Stimulated activated naive CD8-positive, alpha-beta T cell treated with anti-CD3 and anti-CD28 coated beads, Interleukin-15, amount 100 ng/mL, for 72 hours (primary cell): ENCODE results near the gene SPRR4.

Experiments used
- ATAC-seq: fragments of 150-1000 bp; cut with Tn5 transposase; 2 replicates; pipeline ENCODE4 v1.10.0; 2021; ENCODE audit warnings: mild to moderate bottlenecking, moderate library complexity
- DNase-seq, 2 donors: peaks; one replicate each; pipeline ENCODE4 v3.0.0; 2021 to 2022
- H3K27ac Mint-ChIP-seq, 2 donors: one replicate each; pipeline ENCODE4 v1.8.0; 2022; ENCODE audit warnings: mild to moderate bottlenecking in 2 of 2, mixed read lengths in 2 of 2, moderate library complexity in 2 of 2
- H3K27me3 Mint-ChIP-seq: one replicate; pipeline ENCODE4 v1.8.0; 2022; ENCODE audit warnings: mixed read lengths
- H3K4me1 Mint-ChIP-seq: one replicate; pipeline ENCODE4 v1.8.0; 2022; ENCODE audit warnings: mild to moderate bottlenecking, mixed read lengths
- H3K4me3 Mint-ChIP-seq, 2 donors: one replicate each; pipeline ENCODE4 v1.8.0; 2022; ENCODE audit warnings: mild to moderate bottlenecking in 2 of 2, mixed read lengths in 2 of 2, moderate library complexity in 1 of 2
- H3K9me3 Mint-ChIP-seq, 2 donors: one replicate each; pipeline ENCODE4 v1.8.0; 2022; ENCODE audit warnings: mixed read lengths in 2 of 2

SPRR4 gene

DNA sequence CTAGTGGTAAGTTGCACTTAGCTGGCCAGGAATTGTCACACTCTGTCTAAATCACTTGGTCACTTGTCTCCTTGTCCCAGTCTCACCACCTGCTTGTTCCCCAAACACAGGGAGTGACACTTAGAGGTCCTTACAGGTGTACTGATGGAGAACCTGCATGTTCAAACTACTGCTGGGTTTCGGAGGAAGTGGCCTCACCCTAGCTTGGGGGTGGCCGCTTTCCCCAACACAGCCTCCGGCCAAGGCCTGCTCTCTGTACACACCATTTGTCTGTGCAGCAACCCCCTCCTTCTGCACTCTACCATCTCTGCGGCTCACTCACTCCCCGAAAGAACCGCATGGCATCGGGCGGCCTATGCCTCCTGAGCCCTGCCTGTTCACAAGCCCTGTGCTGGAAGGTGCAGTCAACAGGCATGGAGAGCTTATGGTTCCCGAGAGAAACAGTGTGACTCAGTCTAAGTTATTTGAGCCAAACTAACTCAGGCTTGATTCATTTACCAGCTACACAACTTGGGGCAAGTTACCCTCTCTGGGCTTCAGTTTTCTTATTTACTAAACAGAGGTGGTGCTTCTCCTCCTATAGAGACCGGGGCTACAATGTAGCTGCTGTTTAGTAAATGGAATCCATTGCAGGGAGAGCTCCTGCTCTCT lies 10.5 kb upstream of the SPRR4 start:
- Mint-ChIP-seq H3K9me3 (no peaks in the 10 kb centered on the region), H3K4me3 (no peak overlapping the region), H3K27ac (no peak overlapping the region), H3K27me3 (peaks cover 16% of the 10 kb centered on the region), H3K4me1 (no peaks in the 10 kb centered on the region)
- DNase-seq = no peak
- no peak for ATAC-seq

DNA sequence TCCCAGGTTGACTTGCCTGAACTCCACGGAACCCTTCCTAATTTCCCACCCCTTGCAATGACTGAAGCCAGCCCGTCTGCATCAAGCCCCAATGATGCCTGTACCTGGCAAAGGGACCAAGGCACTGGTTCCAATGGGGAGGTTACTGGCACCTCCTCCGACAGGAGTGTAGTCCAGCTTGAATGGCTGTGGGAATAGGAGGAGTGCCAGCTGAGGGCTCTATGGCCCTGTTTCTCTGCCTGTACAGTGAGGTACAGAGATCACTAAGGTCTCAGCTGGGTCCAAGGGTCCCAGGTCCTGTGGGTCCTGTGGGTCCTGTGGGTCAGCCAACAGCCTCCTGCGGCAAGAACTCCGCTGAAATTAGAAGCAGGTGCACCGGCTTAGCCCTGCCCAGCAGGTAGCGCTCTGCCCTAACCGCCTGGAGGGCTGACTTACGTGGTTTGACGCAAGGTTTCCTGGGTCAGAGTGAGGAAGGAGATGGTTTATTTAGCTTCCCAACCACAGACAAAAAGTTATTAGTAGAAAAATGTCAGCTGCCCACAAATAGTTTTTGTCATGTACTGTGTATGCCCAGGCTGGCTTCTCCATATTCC lies 9.9 kb upstream of the SPRR4 start:
- Mint-ChIP-seq H3K27me3 (peaks cover 16% of the 10 kb centered on the region), H3K4me1 (no peaks in the 10 kb centered on the region), H3K27ac (no peak overlapping the region), H3K4me3 (no peak overlapping the region), H3K9me3 (no peaks in the 10 kb centered on the region)
- DNase-seq (no peak), ATAC-seq (no peak)

DNA sequence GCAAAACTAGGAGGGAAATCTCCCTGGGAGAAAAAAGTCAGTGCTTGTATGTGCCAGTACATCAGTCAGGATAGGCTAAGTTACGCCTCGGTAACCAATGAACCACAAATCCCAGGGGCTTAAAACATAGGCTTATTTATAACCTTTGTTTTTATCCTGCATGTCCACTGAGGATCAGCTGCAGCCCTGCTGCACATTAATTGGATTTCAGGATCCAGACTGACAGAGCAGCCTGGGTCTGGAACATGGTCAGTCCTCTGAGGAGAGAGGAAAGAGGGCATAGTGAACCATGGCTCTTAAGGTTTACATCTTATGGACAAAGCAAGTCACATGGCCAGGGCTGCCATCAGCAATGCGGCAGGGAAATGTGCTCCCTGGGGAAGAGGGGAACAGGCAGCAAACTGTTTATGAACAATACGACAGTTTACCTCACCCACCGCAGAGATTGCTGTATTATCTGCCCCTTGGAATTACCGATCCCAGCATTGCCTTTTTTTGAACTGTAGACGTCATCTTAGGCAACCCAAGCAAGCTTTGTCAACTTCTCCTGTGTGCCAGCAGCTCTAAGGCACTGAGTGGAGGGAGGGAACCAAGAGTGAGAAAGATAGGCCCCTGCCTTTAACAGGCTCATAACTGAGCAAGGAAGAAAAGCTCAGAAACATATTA lies 9.1 kb upstream of the SPRR4 start:
- H3K9me3 Mint-ChIP-seq = no peaks in the 10 kb centered on the region
- ATAC-seq (no peak), DNase-seq (no peak)
- H3K27ac Mint-ChIP-seq = no peak overlapping the region
- peaks cover 16% of the 10 kb centered on the region for H3K27me3 Mint-ChIP-seq
- H3K4me1 Mint-ChIP-seq = no peaks in the 10 kb centered on the region
- H3K4me3 Mint-ChIP-seq = no peak overlapping the region

DNA sequence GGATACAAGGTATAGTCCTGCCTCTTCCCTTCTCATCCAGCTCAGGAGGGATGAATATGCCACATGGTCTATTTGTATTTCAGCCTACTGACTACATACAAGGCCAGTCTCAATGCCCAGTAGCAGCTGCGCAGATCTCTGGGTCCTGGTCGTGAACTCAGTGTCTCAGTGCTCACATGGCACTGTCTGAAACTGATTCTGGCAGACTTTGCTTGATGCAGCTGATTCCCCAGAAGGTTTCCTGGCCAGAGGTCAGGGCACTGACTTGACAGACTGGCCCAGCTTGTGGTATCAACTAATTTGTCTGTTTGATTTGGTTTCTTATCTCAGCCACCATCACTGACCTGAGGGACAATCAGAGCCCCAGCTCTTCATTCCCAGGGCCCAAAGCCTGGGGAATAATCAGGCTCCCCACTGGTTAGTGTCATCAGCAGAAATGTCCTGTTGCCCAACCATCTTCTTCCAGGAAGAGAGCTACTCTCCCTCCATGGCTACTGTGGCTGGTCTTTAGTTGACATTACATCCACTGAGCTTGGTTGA lies 7.5 kb upstream of the SPRR4 start:
- DNase-seq (no peak), ATAC-seq (no peak)
- Mint-ChIP-seq H3K4me1 (no peaks in the 10 kb centered on the region), H3K27me3 (peaks cover 16% of the 10 kb centered on the region), H3K9me3 (no peaks in the 10 kb centered on the region), H3K4me3 (no peak overlapping the region), H3K27ac (no peak overlapping the region)

DNA sequence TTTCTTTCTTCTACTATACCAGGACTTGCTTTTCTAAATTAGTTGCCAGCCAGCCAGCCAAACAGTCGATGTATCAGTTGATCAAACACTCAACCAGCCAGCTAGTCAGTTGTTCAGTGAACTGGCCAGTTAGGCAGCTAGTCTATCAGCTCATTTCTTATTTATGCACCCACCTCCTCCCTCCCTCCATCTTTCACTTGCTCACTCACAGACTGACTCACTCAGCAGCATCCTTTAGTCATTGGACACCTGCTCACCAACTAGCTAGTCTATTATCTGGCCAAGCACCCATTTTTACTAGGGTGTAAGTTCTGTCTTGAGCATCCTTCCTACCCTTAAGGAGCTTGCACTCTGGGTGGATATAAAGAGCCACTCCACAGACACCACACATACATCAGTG lies 5.9 kb upstream of the SPRR4 start:
- H3K4me1 Mint-ChIP-seq = no peaks in the 10 kb centered on the region
- no peak overlapping the region for H3K27ac Mint-ChIP-seq
- no peak for DNase-seq
- H3K4me3 Mint-ChIP-seq = no peak overlapping the region
- no peak for ATAC-seq
- no peaks in the 10 kb centered on the region for H3K9me3 Mint-ChIP-seq
- peaks cover 16% of the 10 kb centered on the region for H3K27me3 Mint-ChIP-seq

DNA sequence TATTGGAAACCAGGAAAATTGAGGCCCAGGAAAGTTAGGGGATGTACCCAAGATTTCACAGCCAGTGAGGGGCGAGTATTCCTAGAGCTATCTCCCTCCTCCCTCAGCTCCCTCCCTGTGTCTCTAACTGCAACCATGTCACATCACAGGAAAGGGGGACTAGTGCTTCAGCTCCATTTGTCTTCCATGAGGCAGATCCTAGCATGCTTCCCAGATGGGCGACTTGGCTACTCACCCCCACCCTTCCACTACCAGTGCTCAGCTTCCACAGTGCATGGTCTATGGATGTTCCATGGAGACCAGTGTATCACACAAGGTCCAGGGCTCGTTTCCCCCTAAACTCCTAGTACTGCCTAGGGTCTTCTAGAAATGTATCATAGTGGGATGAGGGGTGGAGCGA lies 4.6 kb upstream of the SPRR4 start:
- no peak overlapping the region for H3K4me3 Mint-ChIP-seq
- no peak for DNase-seq
- no peaks in the 10 kb centered on the region for H3K4me1 Mint-ChIP-seq
- no peak for ATAC-seq
- H3K9me3 Mint-ChIP-seq = no peaks in the 10 kb centered on the region
- H3K27ac Mint-ChIP-seq = no peak overlapping the region
- peaks cover 5% of the 10 kb centered on the region for H3K27me3 Mint-ChIP-seq

DNA sequence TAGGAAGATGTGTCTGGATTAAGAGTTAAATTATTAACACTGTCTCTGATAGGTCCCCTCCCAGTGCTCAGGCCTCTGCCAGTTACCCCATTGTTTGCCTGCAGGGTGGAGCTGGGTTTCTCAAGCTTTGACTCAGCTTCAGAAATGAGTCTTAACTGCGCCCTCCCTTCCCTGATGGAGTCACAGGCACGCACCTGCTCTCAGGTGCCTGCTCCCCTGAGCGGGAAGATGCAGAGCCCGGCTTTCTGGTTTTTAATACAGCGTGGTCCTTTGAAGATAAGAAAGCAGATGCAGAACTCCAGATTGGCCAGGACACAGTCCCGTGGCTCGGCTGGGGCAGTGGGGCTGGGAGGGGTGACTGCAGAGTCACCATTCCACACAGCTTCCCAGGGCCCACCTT lies 3.2 kb upstream of the SPRR4 start:
- H3K4me1 Mint-ChIP-seq = no peaks in the 10 kb centered on the region
- H3K27me3 Mint-ChIP-seq = no peaks in the 10 kb centered on the region
- no peak overlapping the region for H3K4me3 Mint-ChIP-seq
- no peak for ATAC-seq
- DNase-seq = no peak
- H3K27ac Mint-ChIP-seq = no peak overlapping the region
- H3K9me3 Mint-ChIP-seq = no peaks in the 10 kb centered on the region

DNA sequence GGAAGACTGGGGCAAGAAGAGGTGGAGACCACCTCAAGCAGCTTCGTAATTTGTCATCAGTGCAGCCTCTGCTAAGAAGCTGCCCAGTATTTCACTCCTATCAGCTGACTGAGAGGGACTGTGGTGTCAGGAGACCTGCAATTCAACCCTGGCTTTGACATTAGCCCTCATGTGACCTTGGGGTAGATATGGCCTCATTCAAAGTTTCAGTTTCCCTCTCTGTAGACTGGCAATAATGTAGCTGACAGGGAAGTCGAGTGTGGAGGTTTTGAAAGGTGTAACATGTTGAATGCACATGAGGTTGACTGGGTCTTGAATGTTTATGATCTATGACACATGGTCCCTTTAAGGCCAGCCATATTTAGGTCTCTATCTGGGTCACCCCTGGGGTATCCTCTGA lies 2.2 kb upstream of the SPRR4 start:
- no peaks in the 10 kb centered on the region for H3K27me3 Mint-ChIP-seq

DNA sequence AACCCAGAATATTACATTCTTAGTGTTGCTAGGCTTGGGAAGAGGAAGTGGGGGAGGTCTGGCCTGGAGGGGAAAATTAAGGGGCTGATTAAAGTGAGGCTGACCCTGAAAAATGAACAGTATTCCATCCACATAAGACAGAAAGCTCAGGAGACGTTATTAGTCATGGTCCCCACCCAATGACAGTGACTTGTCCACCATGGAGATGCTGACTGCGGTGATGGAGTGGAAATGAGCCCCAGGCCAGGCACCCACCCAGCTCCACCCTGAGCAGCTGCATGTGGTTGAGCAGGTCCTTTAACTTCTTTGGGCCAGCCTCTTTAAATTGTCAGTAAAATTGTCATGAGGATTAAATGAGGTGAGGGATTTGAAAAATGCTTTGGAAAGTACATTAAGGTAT lies 1.4 kb upstream of the SPRR4 start:
- Mint-ChIP-seq H3K9me3 (no peaks in the 10 kb centered on the region), H3K4me1 (no peaks in the 10 kb centered on the region), H3K4me3 (no peak overlapping the region), H3K27ac (no peak overlapping the region), H3K27me3 (no peaks in the 10 kb centered on the region)
- ATAC-seq (no peak), DNase-seq (no peak)

More for the DNA sequence above, 2.2 kb upstream of the SPRR4 start:
- Mint-ChIP-seq H3K9me3 (no peaks in the 10 kb centered on the region), H3K4me1 (no peaks in the 10 kb centered on the region), H3K4me3 (no peak overlapping the region), H3K27ac (no peak overlapping the region)
- no peak for ATAC-seq
- DNase-seq = no peak

DNA sequence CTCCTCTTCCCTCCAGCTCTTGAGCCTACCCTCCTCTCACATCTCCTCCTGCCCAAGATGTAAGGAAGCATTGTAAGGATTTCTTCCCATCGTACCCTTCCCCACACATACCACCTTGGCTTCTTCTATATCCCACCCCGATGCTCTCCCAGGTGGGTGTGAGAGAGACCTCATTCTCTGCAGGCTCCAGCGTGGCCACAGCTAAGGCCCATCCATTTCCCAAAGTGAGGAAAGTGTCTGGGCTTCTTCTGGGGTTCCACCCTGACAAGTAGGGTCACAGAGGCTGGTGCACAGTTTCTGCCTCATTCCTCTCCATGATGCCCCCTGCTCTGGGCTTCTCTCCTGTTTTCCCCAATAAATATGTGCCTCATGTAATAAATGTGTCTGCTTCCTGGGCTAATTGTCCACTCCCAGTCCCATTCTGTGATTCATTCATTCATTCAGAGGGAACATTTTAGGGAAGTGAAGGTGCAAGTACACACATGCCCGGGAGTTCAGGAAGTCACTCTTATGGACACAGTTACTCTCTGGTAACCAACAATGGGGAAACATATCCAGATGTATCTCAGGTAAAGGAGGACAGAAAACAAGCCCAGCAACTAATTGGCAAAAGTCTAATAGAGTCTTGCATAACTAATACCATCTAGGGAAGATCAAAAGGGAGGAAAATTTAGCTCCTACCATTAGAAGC lies 1.9 kb downstream of the SPRR4 start:
- ATAC-seq (no peak), DNase-seq (no peak)
- H3K9me3 Mint-ChIP-seq = no peaks in the 10 kb centered on the region
- H3K4me3 Mint-ChIP-seq = no peak overlapping the region
- H3K27me3 Mint-ChIP-seq = peaks cover 9% of the 10 kb centered on the region
- H3K27ac Mint-ChIP-seq = peak overlapping the region in 1 of 2 donors; percentile 7
- no peaks in the 10 kb centered on the region for H3K4me1 Mint-ChIP-seq

DNA sequence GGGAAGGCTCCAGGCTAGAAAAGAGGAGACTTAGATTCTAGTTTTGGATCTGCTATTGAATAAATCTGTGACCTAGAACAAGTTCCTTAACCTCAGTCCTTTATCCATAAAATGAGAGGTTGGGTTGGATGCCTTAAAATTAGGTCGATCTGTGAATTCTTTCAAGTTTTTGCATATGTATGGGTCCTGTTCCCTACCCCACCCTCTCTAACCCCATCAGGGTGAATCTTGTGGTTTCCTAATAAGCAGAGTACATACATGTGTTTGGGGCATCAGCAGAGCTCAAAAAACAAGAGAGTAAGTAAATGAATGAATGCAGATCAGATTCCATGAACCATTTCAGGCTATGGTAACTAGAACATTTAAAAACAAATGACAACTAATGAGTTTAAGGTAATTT lies 6.2 kb downstream of the SPRR4 start:
- Mint-ChIP-seq H3K4me1 (no peaks in the 10 kb centered on the region), H3K27me3 (peaks cover 31% of the 10 kb centered on the region), H3K27ac (no peak overlapping the region), H3K4me3 (no peak overlapping the region), H3K9me3 (no peaks in the 10 kb centered on the region)
- DNase-seq (no peak), ATAC-seq (no peak)

DNA sequence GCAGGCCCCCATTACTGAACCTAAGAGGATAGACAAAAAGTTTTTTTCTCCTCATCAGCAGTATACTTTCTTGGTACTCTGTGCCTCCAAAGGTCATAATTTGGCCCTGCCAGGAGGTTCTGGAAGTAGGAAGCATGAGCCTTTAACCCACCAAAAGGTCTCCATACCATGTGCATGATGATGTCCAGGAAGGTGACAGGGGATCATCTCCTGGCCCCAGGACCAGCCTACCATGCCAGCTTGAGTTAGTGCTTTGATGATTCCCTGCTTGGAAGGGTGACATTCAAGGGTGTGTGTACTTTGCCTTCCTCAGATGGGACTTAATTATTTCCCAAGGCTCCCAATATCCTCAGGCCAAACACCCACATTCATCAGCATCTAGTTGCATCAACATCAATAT lies 7.2 kb downstream of the SPRR4 start:
- Mint-ChIP-seq H3K27ac (no peak overlapping the region), H3K4me1 (no peaks in the 10 kb centered on the region), H3K27me3 (peaks cover 36% of the 10 kb centered on the region), H3K9me3 (no peaks in the 10 kb centered on the region), H3K4me3 (no peak overlapping the region)
- ATAC-seq (no peak), DNase-seq (no peak)

DNA sequence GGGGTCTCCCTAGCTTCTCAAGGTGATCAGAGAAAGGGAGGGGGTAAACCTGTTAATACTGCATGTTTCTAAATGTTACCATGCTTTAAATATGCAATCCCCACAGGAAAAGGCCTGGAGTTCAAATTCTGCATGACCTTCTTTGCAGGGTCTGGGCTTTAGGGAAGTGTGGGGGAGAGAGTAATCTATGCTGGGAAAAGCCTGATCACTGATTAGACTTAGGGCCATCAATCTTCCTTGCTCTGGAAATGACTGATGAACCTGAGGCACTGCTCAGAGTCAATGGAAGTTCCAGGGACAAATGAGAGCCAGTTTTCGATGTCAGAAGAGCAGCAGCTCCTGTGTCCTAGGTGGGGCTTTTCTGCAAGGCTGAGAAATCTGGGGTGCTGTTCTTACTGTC lies 10.2 kb downstream of the SPRR4 start:
- Mint-ChIP-seq H3K9me3 (no peaks in the 10 kb centered on the region), H3K4me3 (no peak overlapping the region), H3K27me3 (peaks cover 45% of the 10 kb centered on the region), H3K27ac (no peak overlapping the region), H3K4me1 (no peaks in the 10 kb centered on the region)
- no peak for DNase-seq
- no peak for ATAC-seq

DNA sequence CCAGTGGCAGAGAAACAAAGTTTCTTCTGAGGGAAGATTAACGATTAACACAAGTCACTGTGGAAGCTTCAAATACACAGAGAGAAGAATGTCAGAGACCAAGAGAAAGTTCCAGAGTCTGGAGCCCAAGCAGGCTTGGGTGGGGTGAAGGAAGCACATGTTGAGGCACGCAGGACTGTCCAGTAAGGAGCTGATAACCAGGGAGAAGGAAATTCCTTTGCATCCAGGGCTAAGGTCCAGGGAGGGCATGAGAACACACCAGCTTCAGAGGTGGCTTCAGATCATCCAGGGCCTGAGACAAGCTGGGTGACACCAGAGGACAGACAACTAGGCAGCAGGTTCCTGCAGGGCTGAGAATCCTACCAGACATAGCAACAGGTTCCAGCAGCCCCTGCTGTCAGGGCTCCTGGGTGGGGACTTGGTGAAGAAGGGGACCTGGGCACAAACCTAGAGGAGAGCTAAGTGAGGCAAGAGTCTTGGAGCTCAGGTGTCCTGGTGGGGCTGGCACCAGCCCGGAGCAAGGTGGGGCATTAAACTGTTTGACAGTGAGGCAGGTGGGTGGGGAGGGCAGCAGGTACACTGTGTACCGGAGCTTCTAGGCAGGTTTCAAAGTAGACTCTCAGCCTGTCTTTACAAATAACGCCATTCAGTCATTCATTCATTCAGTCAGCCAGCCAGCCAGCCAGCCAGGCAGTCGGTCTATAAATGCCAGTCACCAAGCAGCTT lies 10.9 kb downstream of the SPRR4 start:
- Mint-ChIP-seq H3K4me1 (no peaks in the 10 kb centered on the region), H3K27me3 (peaks cover 44% of the 10 kb centered on the region)
- ATAC-seq = no peak

DNA sequence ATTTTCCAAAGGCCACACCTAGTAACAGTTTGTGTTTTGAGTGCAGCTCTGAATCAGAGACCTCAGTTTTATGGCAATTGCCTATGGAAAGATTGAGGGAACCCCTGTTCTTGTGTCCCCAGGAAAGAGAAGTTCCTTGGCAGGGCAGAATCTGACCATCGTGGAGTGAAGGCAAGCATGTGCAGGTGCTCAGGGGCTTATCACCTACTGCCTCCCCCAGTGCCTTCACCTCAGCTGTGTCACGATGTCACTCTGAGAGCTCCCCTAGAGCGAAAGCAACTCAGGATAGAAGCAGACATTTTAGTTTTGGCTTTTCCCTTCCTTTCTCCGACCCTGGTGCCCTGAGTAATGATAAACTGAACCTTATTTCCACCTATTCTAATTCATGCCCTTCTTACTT lies 11.6 kb downstream of the SPRR4 start:
- ATAC-seq (no peak), DNase-seq (no peak)
- Mint-ChIP-seq H3K27me3 (peaks cover 47% of the 10 kb centered on the region), H3K27ac (no peak overlapping the region), H3K4me3 (no peak overlapping the region), H3K4me1 (no peaks in the 10 kb centered on the region), H3K9me3 (no peaks in the 10 kb centered on the region)

More for the DNA sequence above, 10.9 kb downstream of the SPRR4 start:
- no peaks in the 10 kb centered on the region for H3K9me3 Mint-ChIP-seq
- no peak for DNase-seq
- no peak overlapping the region for H3K4me3 Mint-ChIP-seq
- no peak overlapping the region for H3K27ac Mint-ChIP-seq
